Gastrocnemius medialis (tissue), 4 donors: ENCODE data around the gene NDUFB10.
"Not testable (repeated sequence)": the region's sequence is repeated elsewhere in the genome, so short reads cannot be mapped to it uniquely, and the experiment has no call there.

Source experiments
- POLR2A ChIP-seq, 2 donors: fragments of 450-650 bp; IDR thresholded peaks; one replicate each; pipeline ENCODE4 v1.6.1; 2017; ENCODE audit warnings: antibody characterized with exemption in 2 of 2, mild to moderate bottlenecking in 2 of 2, moderate library complexity in 2 of 2
- TF ChIP-seq, protein P1 (sequence below), 5 experiments: fragments of 450-650 bp in 3 of 5; fragments of 200-600 bp in 2 of 5; sonication (generic) in 2 of 5; IDR thresholded peaks in 4 of 5; conservative IDR thresholded peaks in 1 of 5; 1 replicate in 4 of 5; 2 replicates in 1 of 5; pipeline ENCODE4 v1.5.1; 2016 to 2019; ENCODE audit warnings: antibody characterized with exemption in 5 of 5, mild to moderate bottlenecking in 3 of 5, moderate library complexity in 3 of 5

DNA sequence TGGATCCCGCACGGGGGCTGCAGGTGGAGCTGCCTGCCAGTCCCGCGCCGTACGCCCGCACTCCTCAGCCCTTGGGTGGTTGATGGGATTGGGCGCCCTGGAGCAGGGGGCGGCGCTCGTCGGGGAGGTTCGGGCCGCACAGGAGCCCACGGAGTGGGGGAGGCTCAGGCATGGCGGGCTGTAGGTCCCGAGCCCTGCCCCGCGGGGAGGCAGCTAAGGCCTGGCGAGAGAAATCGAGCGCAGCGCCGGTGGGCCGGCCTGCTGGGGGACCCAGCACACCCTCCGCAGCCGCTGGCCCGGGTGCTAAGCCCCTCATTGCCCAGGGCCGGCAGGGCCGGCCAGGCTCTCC, 1.2 kb upstream of the NDUFB10 start:
- TF ChIP-seq, protein P1, sequence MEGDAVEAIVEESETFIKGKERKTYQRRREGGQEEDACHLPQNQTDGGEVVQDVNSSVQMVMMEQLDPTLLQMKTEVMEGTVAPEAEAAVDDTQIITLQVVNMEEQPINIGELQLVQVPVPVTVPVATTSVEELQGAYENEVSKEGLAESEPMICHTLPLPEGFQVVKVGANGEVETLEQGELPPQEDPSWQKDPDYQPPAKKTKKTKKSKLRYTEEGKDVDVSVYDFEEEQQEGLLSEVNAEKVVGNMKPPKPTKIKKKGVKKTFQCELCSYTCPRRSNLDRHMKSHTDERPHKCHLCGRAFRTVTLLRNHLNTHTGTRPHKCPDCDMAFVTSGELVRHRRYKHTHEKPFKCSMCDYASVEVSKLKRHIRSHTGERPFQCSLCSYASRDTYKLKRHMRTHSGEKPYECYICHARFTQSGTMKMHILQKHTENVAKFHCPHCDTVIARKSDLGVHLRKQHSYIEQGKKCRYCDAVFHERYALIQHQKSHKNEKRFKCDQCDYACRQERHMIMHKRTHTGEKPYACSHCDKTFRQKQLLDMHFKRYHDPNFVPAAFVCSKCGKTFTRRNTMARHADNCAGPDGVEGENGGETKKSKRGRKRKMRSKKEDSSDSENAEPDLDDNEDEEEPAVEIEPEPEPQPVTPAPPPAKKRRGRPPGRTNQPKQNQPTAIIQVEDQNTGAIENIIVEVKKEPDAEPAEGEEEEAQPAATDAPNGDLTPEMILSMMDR (IDR thresholded peaks at IDR 0.05 in 4 of 5, conservative IDR thresholded peaks at IDR 0.05 in 1 of 5), result not testable (repeated sequence)
- not testable (repeated sequence) for TF ChIP-seq POLR2A (IDR thresholded peaks at IDR 0.05)
